Tibial artery (tissue), 4 donors: Measurements from ENCODE around the gene MAGEB1.

Experiments
- DNase-seq, 2 donors: peaks; one replicate each; pipeline ENCODE4 v3.0.0-alpha.2; 2019
- H3K27ac ChIP-seq, 2 donors: fragments of 200-600 bp; sonication (generic) in 1 of 2; 1 replicate in 1 of 2; 2 replicates in 1 of 2; pipeline ENCODE4 v1.5.1; 2018 to 2019; ENCODE audit warnings: mild to moderate bottlenecking in 1 of 2
- H3K27me3 ChIP-seq, 2 donors: fragments of 200-600 bp; sonication (generic) in 1 of 2; one replicate each; pipeline versions ENCODE4 v1.5.1 to v1.6.0; 2016 to 2019
- H3K36me3 ChIP-seq, 3 donors: fragments of 200-600 bp; sonication (generic) in 2 of 3; one replicate each; pipeline ENCODE4 v1.5.1; 2016 to 2019; ENCODE audit warnings: mild to moderate bottlenecking in 2 of 3
- H3K4me1 ChIP-seq, 4 donors: fragments of 200-600 bp; sonication (generic) in 2 of 4; 1 replicate in 3 of 4; 2 replicates in 1 of 4; pipeline ENCODE4 v1.5.1; 2016 to 2019
- H3K4me3 ChIP-seq, 2 donors: fragments of 200-600 bp; sonication (generic) in 1 of 2; 1 replicate in 1 of 2; 2 replicates in 1 of 2; pipeline ENCODE4 v1.5.1; 2018 to 2019; ENCODE audit warnings: mild to moderate bottlenecking in 2 of 2
- H3K9me3 ChIP-seq, 3 donors: fragments of 200-600 bp; sonication (generic) in 1 of 3; one replicate each; pipeline ENCODE4 v1.5.1; 2016 to 2019
- CTCF ChIP-seq, 2 experiments: fragments of 200-600 bp in 1 of 2; fragments of 450-650 bp in 1 of 2; IDR thresholded peaks; one replicate each; pipeline ENCODE4 v1.5.1; 2017 to 2019; ENCODE audit warnings: antibody characterized with exemption in 2 of 2, mild to moderate bottlenecking in 1 of 2, moderate library complexity in 1 of 2
- intact Hi-C: fragments of 100-400 bp; cut with DNase I; formaldehyde crosslinking; loops from one replicate; pipeline ENCODE4 v1.15.0; 2023; ENCODE audit warnings: low total_unique reads

MAGEB1 gene

GRCh38 chrX:30220661-30221060, 26.3 kb upstream of the MAGEB1 start:
- intact Hi-C loops, result no loop called here
- Histone ChIP-seq H3K4me3 (no peak overlapping the region), H3K9me3 (no peaks in the 10 kb centered on the region), H3K36me3 (no peaks in the 10 kb centered on the region), H3K27ac (no peak overlapping the region), H3K27me3 (no peaks in the 10 kb centered on the region), H3K4me1 (no peaks in the 10 kb centered on the region)
- DNase-seq, result no peak
- no peak for TF ChIP-seq CTCF (IDR thresholded peaks at IDR 0.05)

- H3K27ac ChIP-seq, result no peak overlapping the region
- H3K9me3 ChIP-seq, result no peaks in the 10 kb centered on the region
- intact Hi-C loops, result no loop called here
- no peak for DNase-seq
- no peaks in the 10 kb centered on the region for H3K27me3 ChIP-seq
- H3K36me3 ChIP-seq, result no peaks in the 10 kb centered on the region
- no peak for TF ChIP-seq CTCF (IDR thresholded peaks at IDR 0.05)
- H3K4me3 ChIP-seq, result no peak overlapping the region
- no peaks in the 10 kb centered on the region for H3K4me1 ChIP-seq
Measured at GRCh38 chrX:30224536-30224935, 22.4 kb upstream of the MAGEB1 start.

GRCh38 chrX:30228526-30228925, 18.4 kb upstream of the MAGEB1 start:
- no peak overlapping the region for H3K4me3 ChIP-seq
- H3K4me1 ChIP-seq, result no peaks in the 10 kb centered on the region
- TF ChIP-seq CTCF (IDR thresholded peaks at IDR 0.05), result no peak
- no peaks in the 10 kb centered on the region for H3K36me3 ChIP-seq
- intact Hi-C loops, result no loop called here
- H3K9me3 ChIP-seq, result no peaks in the 10 kb centered on the region
- no peak overlapping the region for H3K27ac ChIP-seq
- DNase-seq, result no peak
- H3K27me3 ChIP-seq, result no peaks in the 10 kb centered on the region

- DNase-seq, result no peak
- no peaks in the 10 kb centered on the region for H3K27me3 ChIP-seq
- H3K4me3 ChIP-seq, result no peak within 1 kb of the TSS
- intact Hi-C loops, result no loop called here
- no peak for TF ChIP-seq CTCF (IDR thresholded peaks at IDR 0.05)
- no peaks in the 10 kb centered on the region for H3K4me1 ChIP-seq
- H3K36me3 ChIP-seq, result no peaks in the 10 kb centered on the region
- no peaks in the 10 kb centered on the region for H3K9me3 ChIP-seq
- H3K27ac ChIP-seq, result no peak within 1 kb of the TSS
Measured at GRCh38 chrX:30230395-30230794, 16.6 kb upstream of the MAGEB1 start, which contains the start of gene MAGEB3. TSS of gene MAGEB3 (plus strand) at chrX:30230657. CDS start at chrX:30235925, 5,268 bp downstream.

- Histone ChIP-seq H3K36me3 (no peaks in the 10 kb centered on the region), H3K9me3 (no peaks in the 10 kb centered on the region), H3K27ac (no peak within 1 kb of the TSS), H3K4me3 (no peak within 1 kb of the TSS), H3K4me1 (no peaks in the 10 kb centered on the region), H3K27me3 (no peaks in the 10 kb centered on the region)
- intact Hi-C loops, result no loop called here
- no peak for TF ChIP-seq CTCF (IDR thresholded peaks at IDR 0.05)
- no peak for DNase-seq
Measured at GRCh38 chrX:30241724-30242415, 5.1 kb upstream of the MAGEB1 start, which contains the start of gene MAGEB4. TSS of gene MAGEB4 (plus strand) at chrX:30242000. CDS start at chrX:30242136, 136 bp downstream.
